NCI-H2029 treated with DMSO at 0.1 percent for 48 hours (cell line): ENCODE data around the gene RBP3.
"Not testable (repeated sequence)": the region's sequence is repeated elsewhere in the genome, so short reads cannot be mapped to it uniquely, and the experiment has no call there.

Experiments used
- DNase-seq: peaks from one replicate; lab custom pipeline; 2025; lab: John Stamatoyannopoulos, UW

The RBP3 gene

DNA sequence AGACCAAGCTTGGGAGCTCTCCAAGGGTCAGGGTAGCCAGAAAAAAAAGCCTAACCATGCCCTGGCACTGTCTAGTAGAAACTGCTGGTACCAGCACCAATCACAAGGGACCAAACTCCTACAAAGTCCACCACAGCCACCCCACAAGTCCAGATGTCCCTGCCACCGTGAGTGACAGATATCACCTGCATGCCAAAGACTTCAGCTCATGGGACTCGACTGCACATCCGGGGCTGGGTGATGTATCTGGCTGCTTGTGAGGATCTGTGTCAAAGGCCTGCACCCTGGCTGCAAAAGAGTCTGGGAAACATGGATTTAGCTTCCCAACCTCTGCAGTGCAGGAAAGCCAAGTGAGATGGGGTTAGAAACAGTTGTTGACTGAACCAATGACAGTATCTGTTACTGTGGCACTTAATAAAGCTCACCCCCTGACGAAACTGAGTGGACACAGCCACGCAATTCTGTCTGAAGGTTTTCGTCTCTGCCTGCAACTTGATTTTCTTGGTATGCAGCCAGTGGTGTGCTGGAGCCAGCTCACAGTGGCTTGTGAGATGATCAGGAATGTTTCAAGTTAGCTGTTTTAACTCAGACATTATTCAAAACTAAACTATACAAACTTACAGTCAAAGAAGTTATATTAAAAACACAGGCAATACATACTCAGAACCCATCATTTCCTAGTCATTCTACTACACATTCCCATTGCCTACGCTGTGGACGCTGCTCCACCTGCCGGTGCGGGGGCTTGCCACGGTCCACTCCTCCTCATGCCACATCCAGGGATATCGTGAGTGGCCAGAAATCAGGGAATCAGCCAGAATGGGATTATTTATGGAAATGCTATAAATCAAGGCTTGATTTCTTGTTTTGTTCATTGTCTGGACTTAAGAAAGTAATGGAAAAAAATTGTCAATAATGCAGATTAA, 26.7 kb downstream of the RBP3 start:
- no peak for DNase-seq

DNA sequence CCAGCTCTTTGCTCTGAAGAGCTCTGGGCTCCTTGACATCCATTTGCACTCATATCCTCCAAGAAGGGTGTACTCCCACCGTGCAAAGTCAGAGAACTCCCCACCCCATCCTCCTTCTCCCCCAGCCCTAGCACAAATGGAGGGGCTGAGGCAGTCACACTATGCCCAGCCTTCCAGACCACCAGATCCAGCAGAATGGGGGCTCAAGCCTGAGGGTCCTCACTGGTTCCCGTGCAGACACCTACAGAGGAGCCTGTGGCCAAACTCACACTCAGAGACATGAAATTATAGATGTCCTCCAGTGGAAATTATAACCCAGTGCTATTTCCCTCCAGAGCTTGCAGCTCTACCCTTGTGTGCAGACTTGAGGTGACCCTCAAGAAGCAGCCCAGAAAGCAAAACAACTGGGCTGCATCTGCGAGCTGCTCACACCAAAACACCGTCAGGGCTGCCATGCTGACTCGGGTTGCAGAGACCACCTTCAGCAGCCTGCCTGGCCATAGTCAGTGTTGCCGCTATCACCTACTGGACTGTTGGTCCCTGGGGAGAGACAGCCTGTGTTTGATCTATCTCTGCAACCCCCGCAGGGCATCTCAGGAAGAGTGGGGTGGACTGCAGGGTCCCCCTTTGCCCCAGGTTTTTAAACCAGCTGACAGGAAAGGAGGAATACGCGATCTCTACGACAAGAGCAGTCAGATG, 28.5 kb downstream of the RBP3 start:
- no peak for DNase-seq

DNA sequence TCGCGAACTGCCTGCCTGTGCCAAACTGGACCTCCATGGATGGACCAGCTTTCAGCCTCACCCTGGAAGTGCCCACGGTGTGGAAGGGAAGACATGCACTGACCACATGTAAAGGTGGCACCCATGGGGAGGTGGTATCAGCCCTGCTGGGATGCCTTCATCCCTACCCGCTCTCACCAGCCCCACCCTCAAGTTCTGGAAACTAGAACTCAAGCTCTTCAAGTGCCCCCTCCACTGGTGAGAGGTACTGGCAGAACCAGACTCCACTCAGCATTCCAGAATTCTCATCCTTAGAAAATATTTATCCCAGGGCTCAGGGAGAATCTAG, 30.0 kb downstream of the RBP3 start:
- no peak for DNase-seq

DNA sequence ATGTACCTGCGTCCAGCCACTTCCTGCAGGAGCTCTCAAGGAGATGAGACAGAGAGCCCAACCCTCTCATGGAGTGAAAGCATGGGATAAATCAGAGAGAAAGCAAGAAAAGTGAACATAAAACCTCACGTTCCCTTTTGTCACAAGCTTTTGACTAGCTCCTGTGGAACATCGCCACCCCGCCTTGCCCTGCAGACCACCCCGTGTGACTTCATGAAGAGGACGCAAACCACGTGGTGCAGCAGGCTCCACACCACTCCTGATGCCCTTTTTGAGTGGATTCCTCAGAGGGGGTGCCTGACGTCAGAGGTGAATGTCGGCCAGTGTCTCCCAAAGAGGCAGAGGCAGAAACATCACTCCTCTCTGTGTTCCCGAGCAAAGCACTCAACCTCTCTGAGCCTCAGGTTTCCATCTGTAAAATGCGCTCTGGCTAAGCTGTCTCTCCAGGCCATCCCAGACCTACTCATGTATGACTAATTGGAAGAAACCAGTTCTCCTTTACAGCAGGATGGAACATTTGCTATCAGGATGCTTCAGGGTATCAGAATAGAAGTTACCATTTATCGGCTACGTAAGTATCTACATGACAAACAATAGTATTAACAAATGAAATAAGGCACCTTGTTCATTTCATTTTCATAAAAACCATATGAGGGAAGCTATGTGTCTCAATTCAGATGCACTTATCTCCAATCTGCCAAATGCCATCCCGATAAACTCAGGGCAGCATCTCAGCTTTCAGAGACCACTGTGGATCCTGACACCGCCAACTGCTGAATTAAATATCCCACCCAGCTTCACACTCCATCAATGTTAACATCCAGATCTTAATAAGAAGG, 30.7 kb downstream of the RBP3 start:
- DNase-seq = no peak

DNA sequence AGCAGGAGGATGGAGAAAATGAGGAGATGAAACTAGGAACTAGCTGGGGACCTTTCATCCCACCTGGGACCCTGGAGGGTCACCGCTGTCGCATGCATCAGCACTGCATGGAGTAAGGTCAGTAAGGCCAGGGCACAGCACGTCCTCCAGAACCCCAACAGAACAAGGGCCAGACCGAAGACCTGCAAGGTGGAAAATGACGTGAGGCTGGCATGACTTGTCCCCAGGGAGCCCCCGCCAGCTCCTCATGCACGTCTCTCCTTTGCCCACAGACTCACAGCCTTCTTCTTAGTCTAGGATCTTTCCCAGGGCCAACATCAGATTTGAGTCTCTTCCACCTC, 31.3 kb downstream of the RBP3 start:
- no peak for DNase-seq

DNA sequence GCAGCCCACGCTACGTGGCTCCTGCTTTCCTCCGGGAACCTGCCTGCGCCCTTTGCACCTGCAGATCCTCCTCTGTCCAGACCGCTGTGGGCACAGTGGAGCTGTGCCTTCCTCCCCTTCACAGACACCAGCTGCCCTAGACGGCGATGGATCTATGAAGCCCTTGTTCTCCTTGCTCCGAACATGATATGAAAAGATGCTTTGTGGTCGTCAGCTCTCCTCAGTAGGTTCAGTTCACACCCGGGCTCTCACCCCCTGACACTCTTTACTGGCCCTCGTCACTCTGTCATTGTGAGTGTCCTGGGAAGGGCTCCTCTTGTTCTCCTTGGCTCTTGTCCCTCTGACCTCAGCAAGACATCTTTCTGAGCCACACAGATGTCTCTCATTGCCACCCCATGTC, 31.7 kb downstream of the RBP3 start:
- no peak for DNase-seq

DNA sequence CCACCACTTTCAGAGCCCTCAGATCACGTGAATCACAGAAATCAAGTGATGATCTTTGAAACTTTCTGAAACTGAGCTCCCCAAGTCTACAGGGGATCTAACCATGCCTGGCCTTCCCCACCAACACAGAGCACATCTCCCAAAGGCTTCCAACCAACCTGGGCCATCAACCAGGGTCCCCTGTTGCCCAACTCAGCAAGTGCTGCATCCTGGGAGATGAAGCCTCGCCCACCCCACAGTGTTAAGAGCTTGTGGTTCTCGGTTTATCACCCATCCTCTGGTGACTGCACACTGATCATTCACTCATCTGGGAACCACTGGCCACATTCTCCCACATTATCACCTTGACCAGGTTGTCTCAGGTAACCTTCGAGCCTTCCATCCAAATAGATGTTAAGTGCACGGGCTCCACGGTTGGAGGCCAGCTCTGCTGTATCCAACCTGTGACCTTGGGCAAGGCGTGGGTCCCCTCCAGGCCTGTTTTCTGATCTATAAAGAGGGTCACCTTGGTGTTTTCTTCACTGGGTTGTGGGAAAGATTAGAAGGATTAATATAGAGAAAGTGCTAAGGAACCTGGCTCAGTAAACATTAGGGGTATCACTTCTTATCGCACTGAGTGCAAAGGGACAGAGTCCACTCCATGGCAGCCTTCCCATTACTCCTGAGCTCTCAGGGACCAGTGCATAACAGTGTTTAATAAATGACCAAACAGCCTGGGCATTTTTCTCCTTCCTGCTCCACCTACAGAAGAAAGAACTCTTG, 32.4 kb downstream of the RBP3 start:
- no peak for DNase-seq

DNA sequence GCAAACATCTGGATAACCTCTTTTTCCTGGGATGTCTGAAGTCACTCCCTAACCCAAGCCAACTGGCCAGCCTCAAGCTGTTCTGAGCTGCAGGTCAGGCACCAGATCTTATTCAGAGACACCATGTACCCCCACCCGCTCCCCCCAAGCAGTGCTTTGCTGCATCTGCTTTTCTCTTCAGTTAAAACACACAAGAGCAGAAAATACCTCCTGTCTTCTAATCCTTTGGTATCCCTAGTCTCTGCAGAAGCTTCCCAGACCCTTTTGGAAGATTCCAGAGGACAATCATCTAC, 32.9 kb downstream of the RBP3 start:
- no peak for DNase-seq

DNA sequence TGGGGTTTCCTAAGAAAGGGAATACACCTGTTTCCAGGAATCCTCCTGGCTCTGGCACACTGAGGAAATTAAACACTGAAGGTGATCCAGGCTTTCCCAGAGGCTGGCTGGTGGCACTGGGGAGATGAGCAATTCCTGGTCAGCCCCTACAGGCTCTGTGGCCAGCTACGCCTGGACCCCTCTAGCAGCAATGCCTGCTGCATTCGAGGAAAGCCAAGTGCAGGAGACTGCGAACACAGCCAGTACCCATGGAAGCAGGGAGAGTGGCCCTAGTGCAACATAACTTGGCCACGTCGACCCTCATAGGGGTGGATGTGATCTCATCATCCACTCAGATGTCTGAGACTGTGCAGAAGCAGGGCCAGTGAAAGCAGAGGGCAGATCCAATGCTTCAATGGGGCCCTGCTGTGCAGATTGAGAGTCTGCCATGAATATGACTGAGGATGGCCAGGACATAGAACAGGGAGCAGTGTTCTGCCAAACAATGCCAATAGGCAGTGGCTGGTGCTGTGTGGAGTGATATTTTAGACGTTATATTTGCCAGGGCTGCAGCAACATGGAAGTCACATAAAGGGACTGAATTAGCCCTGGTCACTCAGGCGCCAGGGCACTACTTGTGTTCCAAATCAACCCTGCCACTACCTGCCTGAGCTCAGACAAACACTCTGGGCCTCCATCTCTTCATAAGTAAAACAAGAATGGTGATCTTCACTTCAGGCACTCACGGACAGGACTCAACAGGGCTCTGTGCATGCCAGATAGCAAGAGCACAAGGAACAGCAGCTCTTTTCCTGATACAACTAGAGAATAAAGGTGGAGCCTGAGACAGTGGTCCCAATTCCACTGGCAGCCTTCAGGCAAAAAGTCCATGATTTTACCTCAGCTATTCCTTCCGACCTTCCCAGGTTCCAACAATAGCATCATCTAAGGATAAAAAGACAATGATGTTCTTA, 33.5 kb downstream of the RBP3 start:
- DNase-seq = no peak

DNA sequence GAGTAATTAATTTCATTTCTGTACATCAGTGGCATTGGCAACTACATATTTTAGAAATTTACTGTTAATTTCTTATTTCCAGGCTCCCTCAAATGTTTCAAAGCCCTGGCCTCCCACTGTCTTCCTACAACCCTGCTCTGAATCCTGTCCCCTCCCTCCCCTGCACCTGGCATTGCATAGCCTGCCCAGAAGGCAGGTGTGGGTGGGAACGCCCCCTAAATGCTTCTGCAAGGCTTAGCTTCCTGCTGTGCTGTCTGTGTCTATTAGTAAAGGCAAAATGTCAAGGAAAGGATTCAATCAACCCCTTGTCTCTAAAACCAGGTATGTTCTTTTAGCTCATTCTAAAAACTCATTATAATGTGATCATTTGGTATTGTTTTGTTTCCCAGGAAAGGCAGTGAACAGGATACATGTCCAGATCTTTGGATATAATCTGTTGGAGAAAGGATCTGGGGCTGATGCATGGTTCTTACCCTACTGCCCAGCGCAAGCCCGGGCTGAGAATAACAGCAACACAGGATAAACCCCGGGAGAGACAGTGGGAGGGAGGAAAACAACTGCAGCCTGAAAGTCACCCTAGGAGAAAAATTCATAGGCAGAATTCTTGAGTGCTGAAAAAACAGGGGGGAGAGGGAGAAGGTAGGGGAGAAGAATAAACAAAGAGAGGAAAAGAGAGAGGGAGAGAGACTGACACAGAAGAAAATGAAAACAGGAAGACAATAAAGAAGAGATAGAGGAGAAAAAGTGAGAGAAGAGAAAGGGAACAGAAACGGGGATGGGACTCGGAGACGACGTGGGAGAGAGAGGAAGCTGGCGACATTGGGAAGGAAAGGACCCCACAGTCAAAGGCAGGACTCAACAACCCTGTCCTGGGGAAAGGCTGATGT, 35.3 kb downstream of the RBP3 start:
- no peak for DNase-seq

DNA sequence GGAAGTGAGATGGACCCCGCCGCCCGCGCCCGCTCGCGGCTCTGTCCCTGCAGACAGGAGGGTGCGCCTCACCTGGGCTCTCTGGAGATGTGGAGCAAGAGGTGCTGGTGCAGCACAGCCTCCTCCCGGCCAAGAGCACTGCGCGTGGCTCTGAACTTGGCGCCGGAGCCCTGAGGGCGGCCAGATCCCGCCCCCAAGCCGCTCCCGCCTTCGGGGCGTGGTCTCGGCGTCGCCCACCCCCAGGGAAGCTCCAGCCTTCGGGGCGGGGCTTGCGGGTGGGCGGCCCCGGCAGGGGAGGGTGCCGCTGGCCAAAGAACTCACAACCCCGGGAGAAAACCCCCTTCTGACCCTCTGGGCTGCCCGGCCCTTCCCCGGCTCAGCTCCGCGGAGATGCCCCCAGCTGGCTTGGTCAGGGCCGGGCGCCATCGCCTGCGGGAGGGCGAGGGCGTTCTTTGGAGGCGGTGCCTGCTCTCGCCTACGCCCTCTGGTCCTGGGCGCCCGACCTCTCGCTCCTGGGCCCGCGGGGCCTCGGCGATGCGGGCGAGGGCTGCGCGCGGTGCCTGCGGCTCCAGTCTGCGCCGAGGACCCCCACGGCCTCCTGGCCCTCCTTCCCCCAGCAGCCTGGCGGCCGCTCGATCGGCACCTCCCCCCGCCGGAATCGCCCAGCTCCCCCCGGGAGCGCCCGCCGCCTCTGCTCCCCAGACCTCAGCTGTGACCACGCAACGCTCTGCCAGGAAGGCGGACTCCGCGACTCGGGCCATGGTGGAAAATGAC, 36.2 kb downstream of the RBP3 start, which contains the start of gene ZNF488:
TSS of gene ZNF488 (minus strand) at position 146 of the 774 bp plus-strand sequence. CDS start 15,464 bp downstream, outside the sequence.
- no peak for DNase-seq

DNA sequence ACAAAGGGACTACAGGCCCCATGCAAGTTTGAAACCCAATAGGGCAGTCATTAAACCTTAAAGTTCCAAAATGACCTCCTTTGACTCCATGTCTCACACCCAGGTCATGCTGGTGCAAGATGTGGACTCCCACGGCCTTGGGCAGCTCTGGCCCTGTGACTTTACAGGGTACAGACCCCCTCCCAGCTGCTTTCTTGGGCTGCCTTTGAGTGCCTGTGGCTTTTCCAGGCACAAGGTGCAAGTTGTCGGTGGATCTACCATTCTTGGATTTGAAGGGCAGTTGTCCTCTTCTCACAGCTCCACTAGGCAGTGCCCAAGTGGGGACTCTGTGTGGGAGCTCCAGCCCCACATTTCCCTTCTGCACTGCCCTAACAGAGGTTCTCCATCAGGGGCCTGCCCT, 37.9 kb downstream of the RBP3 start:
- not testable (repeated sequence) for DNase-seq

DNA sequence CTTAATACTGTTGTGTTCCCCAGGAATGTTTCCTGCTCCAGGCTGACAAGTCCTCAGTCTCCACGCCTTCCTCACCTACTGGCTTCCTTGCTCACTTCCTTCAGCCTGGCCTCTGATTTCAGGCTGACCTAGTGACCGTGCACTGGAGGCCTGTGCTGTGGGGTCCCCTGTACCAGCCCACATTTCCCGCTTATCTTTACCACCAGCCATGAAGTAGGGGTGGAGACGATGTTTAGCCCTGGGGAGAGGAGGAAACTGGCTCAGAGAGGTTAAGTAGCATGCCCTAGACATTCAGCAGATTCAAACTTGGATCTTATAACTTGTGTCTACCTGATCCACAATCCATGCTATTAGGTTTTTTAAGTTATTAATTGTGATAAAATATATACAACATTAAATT, 40.7 kb downstream of the RBP3 start:
- DNase-seq = no peak

DNA sequence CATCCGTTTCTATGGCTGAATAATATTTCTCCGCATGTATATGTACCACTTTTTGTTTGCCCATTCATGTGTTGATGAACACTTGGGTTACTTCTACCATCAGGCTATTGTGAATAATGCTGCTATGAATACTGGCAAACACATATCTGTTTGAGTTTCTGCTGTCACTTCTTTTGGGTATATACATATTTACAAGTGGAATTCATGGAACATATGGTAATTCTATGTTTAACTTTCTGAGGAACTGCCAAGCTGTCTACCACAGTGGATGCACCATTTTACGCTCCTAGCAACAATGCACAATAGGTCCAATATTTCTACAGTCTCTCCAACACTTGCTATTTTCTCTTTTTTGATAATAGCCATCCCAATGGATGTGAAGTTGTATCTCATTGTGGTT, 41.5 kb downstream of the RBP3 start:
- no peak for DNase-seq

DNA sequence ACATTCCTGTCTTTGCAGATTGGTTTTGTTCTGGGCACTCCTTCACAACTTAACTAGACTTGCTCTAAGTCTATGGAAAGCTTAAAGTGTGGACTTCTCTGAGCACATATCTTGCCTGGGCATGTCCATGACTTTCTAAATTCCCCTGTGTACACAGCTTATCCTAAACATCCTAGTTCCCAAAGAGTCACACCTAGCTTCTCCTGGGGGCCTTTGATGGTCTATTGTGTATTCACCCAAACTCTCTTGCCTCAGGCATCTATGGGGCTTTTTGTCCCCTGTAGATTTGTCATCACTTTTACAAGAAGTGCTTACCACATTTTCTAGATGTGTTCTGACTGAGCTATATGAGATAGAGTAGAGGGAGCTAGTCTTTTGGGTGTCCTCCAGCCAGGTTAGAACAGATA, 48.2 kb downstream of the RBP3 start:
- DNase-seq = no peak

DNA sequence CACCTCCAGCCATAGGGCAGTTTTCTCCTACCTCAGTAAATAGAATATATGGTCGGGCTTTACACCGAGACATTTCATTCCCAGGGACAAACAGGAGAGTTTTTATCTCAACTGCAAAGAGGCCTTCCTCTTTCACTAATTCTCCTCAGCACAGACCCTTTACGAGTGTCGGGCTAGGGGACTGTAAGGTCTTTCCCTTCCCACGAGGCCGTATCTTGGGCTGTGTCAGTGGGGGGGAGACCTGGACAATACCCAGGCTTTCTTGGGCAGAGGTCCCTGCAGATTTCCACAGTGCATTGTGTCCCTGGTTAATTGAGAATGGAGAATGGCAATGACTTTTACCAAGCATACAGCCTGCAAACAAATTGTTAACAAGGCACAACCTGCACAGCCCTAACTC, 49.1 kb downstream of the RBP3 start:
- DNase-seq = no peak

DNA sequence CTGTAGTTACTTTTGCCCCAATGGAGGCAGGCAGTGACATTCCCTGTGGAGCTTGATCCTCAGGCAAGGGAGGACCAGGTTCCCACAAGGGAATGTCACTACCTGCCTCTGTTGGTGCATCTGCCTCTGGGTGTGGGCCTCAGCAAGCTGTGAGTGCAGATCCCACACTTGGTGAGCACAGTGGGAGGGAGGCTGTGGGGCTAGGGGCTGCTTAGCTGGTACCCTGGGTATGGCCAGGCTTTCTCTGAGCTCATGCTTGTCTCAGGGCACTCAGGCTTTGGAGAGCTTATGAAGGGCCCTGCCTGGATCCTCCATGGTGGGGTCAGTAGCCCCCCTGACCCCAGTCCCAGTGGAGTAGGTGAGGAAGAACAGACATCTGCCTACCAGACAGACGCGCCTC, 52.1 kb downstream of the RBP3 start:
- DNase-seq = no peak

DNA sequence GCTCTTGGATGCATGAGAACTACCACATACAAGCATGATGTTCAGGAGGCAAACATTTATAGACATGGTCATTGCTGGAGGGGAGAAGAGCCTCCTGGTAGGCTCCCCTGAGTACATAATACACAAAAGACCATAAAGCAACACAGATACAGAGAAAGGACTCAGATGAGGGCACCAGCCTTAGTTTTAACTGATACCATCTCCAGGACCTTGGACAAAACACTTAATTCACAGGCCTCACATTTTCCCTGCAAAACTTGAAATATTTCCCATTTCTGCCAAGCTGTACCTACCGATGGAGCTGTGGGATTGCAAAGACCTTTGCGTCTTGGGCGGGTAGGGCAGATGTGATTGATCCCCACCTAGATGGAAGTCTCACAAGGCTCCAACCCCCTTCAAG, 52.6 kb downstream of the RBP3 start:
- DNase-seq = no peak

DNA sequence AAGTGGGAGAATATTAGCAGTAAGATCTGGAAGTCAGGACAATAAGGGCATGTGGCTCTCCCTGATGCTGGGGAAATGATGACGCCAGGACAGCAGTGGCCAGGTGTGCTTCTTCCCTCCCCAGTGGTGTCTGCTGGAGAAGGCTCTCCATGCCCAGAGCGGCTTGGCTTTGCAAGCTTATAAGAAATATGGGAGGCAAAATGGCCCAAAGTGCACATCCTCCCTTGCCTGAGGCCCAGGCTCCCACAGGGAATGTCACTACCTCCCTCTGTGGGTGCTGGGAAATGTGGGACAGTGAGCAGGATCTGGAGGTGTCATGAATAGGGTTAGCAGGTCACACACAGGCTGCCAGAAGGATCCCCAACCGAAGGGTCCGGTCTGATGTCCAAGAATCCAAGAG, 53.0 kb downstream of the RBP3 start:
- DNase-seq = no peak
